Lower leg skin (tissue), 3 donors: ENCODE results near the gene OSMR.

ENCODE experiments used
- CTCF ChIP-seq, 3 donors: fragments of 450-650 bp; IDR thresholded peaks; one replicate each; pipeline ENCODE4 v1.5.1; 2016; ENCODE audit warnings: antibody characterized with exemption in 3 of 3, mild to moderate bottlenecking in 3 of 3, moderate library complexity in 2 of 3
- POLR2A ChIP-seq, 2 donors: fragments of 450-650 bp; IDR thresholded peaks; one replicate each; pipeline ENCODE4 v1.6.1; 2016 to 2017; ENCODE audit warnings: antibody characterized with exemption in 2 of 2, mild to moderate bottlenecking in 1 of 2, moderate library complexity in 1 of 2

GRCh38 chr5:38871058-38871605 is 25.3 kb downstream of the OSMR start:
- TF ChIP-seq POLR2A (IDR thresholded peaks at IDR 0.05) (no peak), CTCF (IDR thresholded peaks at IDR 0.05) (no peak)
